ENCODE data around the gene XPNPEP3.

GRCh38 chr22:40844951-40845350, 12.0 kb upstream of the XPNPEP3 start:
- no peak for TF ChIP-seq YY1 (IDR thresholded peaks at IDR 0.05; ENCODE audit: insufficient read depth, insufficient read length)
- no peak for TF ChIP-seq ZNF274 (IDR thresholded peaks at IDR 0.05; ENCODE audit: low read depth, low read length)
- no peak for TF ChIP-seq SUZ12 (IDR thresholded peaks at IDR 0.05; ENCODE audit: extremely low read depth, insufficient read depth, insufficient read length)

Data from NT2/D1 (cell line).